K562 (cell line): ENCODE measurements around the gene POC5. TPM values are rescaled to one million over a fixed set of nuclear protein-coding genes. Genes with fewer than 3 reads are reported as not detected.

ENCODE experiments used
- ATF6 ChIP-seq: sonication (generic); formaldehyde crosslinking; IDR thresholded peaks from 2 replicates; pipeline ENCODE4 v1.4.0; 2020; ENCODE audit warnings: mild to moderate bottlenecking, missing genetic modification reagents
- CBFA2T2 ChIP-seq: fragments of 450-650 bp; conservative IDR thresholded peaks from 2 replicates; pipeline ENCODE4 v1.6.1; 2017; ENCODE audit warnings: mild to moderate bottlenecking
- CEBPZ ChIP-seq: fragments of 150-350 bp; IDR thresholded peaks from 2 replicates; pipeline ENCODE4 v1.6.1; 2014; ENCODE audit warnings: low read depth, mild to moderate bottlenecking, low read length, borderline replicate concordance
- GTF3C2 ChIP-seq: IDR thresholded peaks from 3 replicates; pipeline ENCODE4 v1.6.1; 2011; ENCODE audit warnings: borderline replicate concordance, mild to moderate bottlenecking, moderate library complexity; ENCODE audit not compliant: insufficient read length; ENCODE audit errors: extremely low read depth
- PHF20 ChIP-seq: fragments of 450-650 bp; IDR thresholded peaks from 2 replicates; pipeline ENCODE4 v1.6.1; 2018; ENCODE audit not compliant: partially characterized antibody
- PRPF4 ChIP-seq: fragments of 200-400 bp; formaldehyde crosslinking; IDR thresholded peaks from one replicate; pipeline ENCODE4 v1.6.1; 2017; ENCODE audit warnings: low read length, low read depth, mild to moderate bottlenecking; ENCODE audit not compliant: insufficient read depth, poor library complexity, severe bottlenecking
- PYGO2 ChIP-seq: fragments of 450-650 bp; IDR thresholded peaks from 2 replicates; pipeline ENCODE4 v1.6.1; 2016; ENCODE audit warnings: mild to moderate bottlenecking, missing genetic modification characterization, moderate library complexity, missing compliant biosample characterization
- RBM22 ChIP-seq: fragments of 200-400 bp; formaldehyde crosslinking; IDR thresholded peaks from 2 replicates; pipeline ENCODE4 v1.6.1; 2018; ENCODE audit warnings: low read length, low read depth; ENCODE audit not compliant: poor library complexity, severe bottlenecking
- SAFB ChIP-seq: fragments of 200-400 bp; formaldehyde crosslinking; IDR thresholded peaks from 2 replicates; pipeline ENCODE4 v1.6.1; 2017; ENCODE audit warnings: low read depth, low read length, borderline replicate concordance
- SETDB1 ChIP-seq: IDR thresholded peaks from one replicate; pipeline ENCODE4 v1.6.1; 2012; ENCODE audit warnings: low read length, control low read depth, inconsistent platforms
- STAG1 ChIP-seq: sonication (generic); formaldehyde crosslinking; IDR thresholded peaks from 2 replicates; pipeline ENCODE4 v1.5.0; 2020; ENCODE audit warnings: missing genetic modification reagents, borderline replicate concordance
- TCFL5 ChIP-seq: fragments of 250-450 bp; sonication (Bioruptor Pico); conservative IDR thresholded peaks from 2 replicates; pipeline ENCODE4 v1.6.1; 2021; ENCODE audit warnings: mild to moderate bottlenecking, moderate library complexity, matching md5 sums
- ZBTB7A ChIP-seq: IDR thresholded peaks from 2 replicates; pipeline ENCODE4 v1.6.1; 2011; ENCODE audit warnings: low read depth, mild to moderate bottlenecking, low read length, moderate library complexity, borderline replicate concordance; ENCODE audit not compliant: control insufficient read depth
- ZKSCAN1 ChIP-seq: fragments of 150-350 bp; IDR thresholded peaks from 2 replicates; pipeline ENCODE4 v1.6.1; 2016; ENCODE audit warnings: low read depth, low read length
- ZNF23 ChIP-seq: fragments of 250-450 bp; sonication (Bioruptor Pico); IDR thresholded peaks from 2 replicates; pipeline ENCODE4 v1.4.0; 2020; ENCODE audit warnings: mild to moderate bottlenecking
- polyA plus RNA-seq, 8 experiments: library from polyadenylated mRNA; depleted of rRNA in 4 of 8; stranded (reverse) in 5 of 8; unstranded in 3 of 8; fragments of >200 nt; fragmentation: Nextera tagmentation in 2 of 8; fragmentation: Illumina TruSeq in 1 of 8; extraction: Ambion mirVana in 2 of 8; extraction: Trizol in 1 of 8; gene quantifications; 2 replicates each; pipeline versions ENCODE4 v1.2.1 to v1.2.3, GENCODE V29; 2011 to 2014; ENCODE audit warnings: inconsistent platforms in 1 of 8, missing spikeins in 1 of 8
- total RNA-seq, 7 experiments: library from RNA; depleted of rRNA in 6 of 7; stranded (reverse); fragments of >200 nt in 6 of 7; fragmentation: Illumina TruSeq in 2 of 7; extraction: Trizol in 2 of 7; gene quantifications; 2 replicates each; pipeline versions ENCODE4 v1.2.1 to v1.2.3, GENCODE V29; 2011 to 2021; ENCODE audit warnings: low replicate concordance in 1 of 7
- TF ChIP-seq, protein P1 (sequence below), 3 experiments: fragments of 200-800 bp in 1 of 3; sonication (Bioruptor generic) in 1 of 3; sonication (generic) in 1 of 3; formaldehyde crosslinking in 1 of 3; IDR thresholded peaks; 2 replicates each; pipeline versions ENCODE4 v1.6.1 to v1.8.0; 2016 to 2022; ENCODE audit warnings: mild to moderate bottlenecking in 2 of 3, missing compliant biosample characterization in 2 of 3, missing genetic modification characterization in 2 of 3, missing genetic modification reagents in 1 of 3
- TF ChIP-seq, protein P2 (sequence below): fragments of 200-800 bp; sonication (Bioruptor generic); IDR thresholded peaks from 2 replicates; pipeline ENCODE4 v1.6.1; 2017; ENCODE audit warnings: missing genetic modification characterization, missing compliant biosample characterization

Gene POC5
- total and polyA plus RNA-seq, 9 of the 15 experiments (the other 6 are each of a cell fraction or from before 2014, with no cell fraction given) = 14.5 to 38.2 (median 27.0) TPM

- TF ChIP-seq GTF3C2 = no peak
- TF ChIP-seq, protein P1, sequence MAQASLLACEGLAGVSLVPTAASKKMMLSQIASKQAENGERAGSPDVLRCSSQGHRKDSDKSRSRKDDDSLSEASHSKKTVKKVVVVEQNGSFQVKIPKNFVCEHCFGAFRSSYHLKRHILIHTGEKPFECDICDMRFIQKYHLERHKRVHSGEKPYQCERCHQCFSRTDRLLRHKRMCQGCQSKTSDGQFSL (CRISPR knock-in tag; IDR thresholded peaks at IDR 0.05) = no peak
- TF ChIP-seq, protein P1 (tag; IDR thresholded peaks at IDR 0.05) = no peak; a peak in 1 of 4 replicates
- TF ChIP-seq ATF6 (CRISPR knock-in tag) = no peak
- TF ChIP-seq PHF20 = no peak
- TF ChIP-seq CBFA2T2 = no peak
- TF ChIP-seq ZBTB7A = no peak
- no peak for TF ChIP-seq TCFL5 (CRISPR knock-in tag)
- TF ChIP-seq SETDB1 = no peak
- no peak for TF ChIP-seq ZKSCAN1
- no peak for TF ChIP-seq SAFB
- TF ChIP-seq CEBPZ = no peak
- TF ChIP-seq PYGO2 = no peak
- TF ChIP-seq RBM22 = no peak
- no peak for TF ChIP-seq STAG1
- TF ChIP-seq, protein P2, sequence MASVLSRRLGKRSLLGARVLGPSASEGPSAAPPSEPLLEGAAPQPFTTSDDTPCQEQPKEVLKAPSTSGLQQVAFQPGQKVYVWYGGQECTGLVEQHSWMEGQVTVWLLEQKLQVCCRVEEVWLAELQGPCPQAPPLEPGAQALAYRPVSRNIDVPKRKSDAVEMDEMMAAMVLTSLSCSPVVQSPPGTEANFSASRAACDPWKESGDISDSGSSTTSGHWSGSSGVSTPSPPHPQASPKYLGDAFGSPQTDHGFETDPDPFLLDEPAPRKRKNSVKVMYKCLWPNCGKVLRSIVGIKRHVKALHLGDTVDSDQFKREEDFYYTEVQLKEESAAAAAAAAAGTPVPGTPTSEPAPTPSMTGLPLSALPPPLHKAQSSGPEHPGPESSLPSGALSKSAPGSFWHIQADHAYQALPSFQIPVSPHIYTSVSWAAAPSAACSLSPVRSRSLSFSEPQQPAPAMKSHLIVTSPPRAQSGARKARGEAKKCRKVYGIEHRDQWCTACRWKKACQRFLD = no peak
- no peak for TF ChIP-seq ZNF23 (CRISPR knock-in tag)
- no peak for TF ChIP-seq PRPF4
Measured at GRCh38 chr5:75706775-75707174, 10.5 kb downstream of the POC5 start (continued).
